Measurements from ENCODE around the gene HACL1.

Gene HACL1

GRCh38 chr3:15601399-15602145, at the start of gene HACL1, which contains the start of gene BTD:
TSS of gene HACL1 (minus strand) at chr3:15601569. CDS start at chr3:15601463, 106 bp downstream.
TSS of gene BTD (plus strand) at chr3:15601745. CDS start at chr3:15635440, 33,695 bp downstream.
- H3K4me3 ChIP-seq (ENCODE audit: low read depth, low read length), result peak within 1 kb of the TSS; percentile 84
- TF ChIP-seq CTCF (IDR thresholded peaks at IDR 0.05; ENCODE audit: low read depth, low read length), result peak; percentile 31
- in situ Hi-C loops (cut with HindIII; ENCODE audit: low sequenced_read_pairs), result no loop called here
- DNase-seq (ENCODE audit: low read depth, low spot score), result peak; percentile 100

- TF ChIP-seq CTCF (IDR thresholded peaks at IDR 0.05; ENCODE audit: low read depth, low read length), result no peak
- no peak overlapping the region for H3K4me3 ChIP-seq (ENCODE audit: low read depth, low read length)
- no peak for DNase-seq (ENCODE audit: low read depth, low spot score)
- in situ Hi-C loops (cut with HindIII; ENCODE audit: low sequenced_read_pairs), result no loop called here
Observed at GRCh38 chr3:15649858-15650257, 48.5 kb upstream of the HACL1 start.

- no peak for TF ChIP-seq CTCF (IDR thresholded peaks at IDR 0.05; ENCODE audit: low read depth, low read length)
- in situ Hi-C loops (cut with HindIII; ENCODE audit: low sequenced_read_pairs), result no loop called here
- DNase-seq (ENCODE audit: low read depth, low spot score), result no peak
- no peak overlapping the region for H3K4me3 ChIP-seq (ENCODE audit: low read depth, low read length)
Observed at GRCh38 chr3:15649341-15649740, 48.0 kb upstream of the HACL1 start.

GRCh38 chr3:15647611-15648167, 46.3 kb upstream of the HACL1 start:
- in situ Hi-C loops (cut with HindIII; ENCODE audit: low sequenced_read_pairs), result no loop called here
- TF ChIP-seq CTCF (IDR thresholded peaks at IDR 0.05; ENCODE audit: low read depth, low read length), result no peak
- peak; percentile 98 for DNase-seq (ENCODE audit: low read depth, low spot score)
- H3K4me3 ChIP-seq (ENCODE audit: low read depth, low read length), result no peak overlapping the region

- no peak for TF ChIP-seq CTCF (IDR thresholded peaks at IDR 0.05; ENCODE audit: low read depth, low read length)
- DNase-seq (ENCODE audit: low read depth, low spot score), result peak; percentile 99
- H3K4me3 ChIP-seq (ENCODE audit: low read depth, low read length), result no peak overlapping the region
- in situ Hi-C loops (cut with HindIII; ENCODE audit: low sequenced_read_pairs), result no loop called here
Observed at GRCh38 chr3:15646851-15647511, 45.6 kb upstream of the HACL1 start.

GRCh38 chr3:15645740-15646501, 44.6 kb upstream of the HACL1 start:
- DNase-seq (ENCODE audit: low read depth, low spot score), result peak; percentile 92
- in situ Hi-C loops (cut with HindIII; ENCODE audit: low sequenced_read_pairs), result no loop called here
- TF ChIP-seq CTCF (IDR thresholded peaks at IDR 0.05; ENCODE audit: low read depth, low read length), result no peak
- no peak overlapping the region for H3K4me3 ChIP-seq (ENCODE audit: low read depth, low read length)

All from astrocyte of the spinal cord (primary cell).